H9 (cell line): ENCODE results near the gene WDR82. TPM values are rescaled to one million over a fixed set of nuclear protein-coding genes. Genes with fewer than 3 reads are reported as not detected.

ENCODE experiments used
- DNase-seq: peaks from one replicate; pipeline ENCODE4 v3.0.0-alpha.2; 2017
- H2AFZ ChIP-seq: one replicate; pipeline ENCODE4 v1.6.1; 2013; ENCODE audit warnings: mild to moderate bottlenecking, low read length, control low read depth, moderate library complexity
- H2AK5ac ChIP-seq: 2 replicates; pipeline ENCODE4 v1.6.1; 2013; ENCODE audit warnings: low read length, control low read depth, mixed read lengths; ENCODE audit not compliant: insufficient read length
- H2BK120ac ChIP-seq: one replicate; pipeline ENCODE4 v1.6.1; 2013; ENCODE audit warnings: low read depth, mild to moderate bottlenecking, low read length, control low read depth, inconsistent platforms; ENCODE audit not compliant: poor library complexity, severe bottlenecking
- H2BK12ac ChIP-seq: 2 replicates; pipeline ENCODE4 v1.6.1; 2013; ENCODE audit warnings: low read length, control low read depth, mixed read lengths, low read depth; ENCODE audit not compliant: insufficient read length
- H2BK15ac ChIP-seq: 2 replicates; pipeline ENCODE4 v1.6.1; 2013; ENCODE audit warnings: low read depth, low read length, control low read depth
- H2BK20ac ChIP-seq: one replicate; pipeline ENCODE4 v1.6.1; 2013; ENCODE audit warnings: low read depth, mild to moderate bottlenecking, low read length, control low read depth, inconsistent platforms; ENCODE audit not compliant: poor library complexity, severe bottlenecking
- H2BK5ac ChIP-seq: 2 replicates; pipeline ENCODE4 v1.6.1; 2013; ENCODE audit warnings: low read length, control low read depth, mixed read lengths; ENCODE audit not compliant: insufficient read length
- H3K14ac ChIP-seq: 2 replicates; pipeline ENCODE4 v1.6.1; 2013; ENCODE audit warnings: low read length, control low read depth; ENCODE audit not compliant: insufficient read depth
- H3K18ac ChIP-seq: 2 replicates; pipeline ENCODE4 v1.6.1; 2013; ENCODE audit warnings: low read depth, mild to moderate bottlenecking, mixed read lengths, low read length, control low read depth; ENCODE audit not compliant: insufficient read length
- H3K23ac ChIP-seq: 2 replicates; pipeline ENCODE4 v1.6.1; 2013; ENCODE audit warnings: low read length, control low read depth, mixed read lengths, low read depth; ENCODE audit not compliant: insufficient read length
- H3K23me2 ChIP-seq: 2 replicates; pipeline ENCODE4 v1.6.1; 2013; ENCODE audit warnings: low read depth, mild to moderate bottlenecking, mixed read lengths, low read length, control low read depth; ENCODE audit not compliant: insufficient read length, poor library complexity, severe bottlenecking
- H3K27ac ChIP-seq: 2 replicates; pipeline ENCODE4 v1.5.1; 2013; ENCODE audit warnings: low read length, control low read depth, mixed read lengths, low read depth; ENCODE audit not compliant: insufficient read length
- H3K27me3 ChIP-seq: 2 replicates; pipeline ENCODE4 v1.6.1; 2013; ENCODE audit warnings: low read length, control low read depth, inconsistent platforms; ENCODE audit not compliant: insufficient read depth
- H3K4ac ChIP-seq: 2 replicates; pipeline ENCODE4 v1.6.1; 2013; ENCODE audit warnings: low read depth, mild to moderate bottlenecking, control low read depth, inconsistent platforms, low read length, moderate library complexity
- H3K4me1 ChIP-seq: 2 replicates; pipeline ENCODE4 v1.6.1; 2013; ENCODE audit warnings: low read length, control low read depth, inconsistent platforms; ENCODE audit not compliant: insufficient read depth
- H3K4me2 ChIP-seq: 2 replicates; pipeline ENCODE4 v1.6.1; 2013; ENCODE audit warnings: low read length, control low read depth, mixed read lengths; ENCODE audit not compliant: insufficient read length, insufficient read depth
- H3K56ac ChIP-seq: 2 replicates; pipeline ENCODE4 v1.6.1; 2013; ENCODE audit warnings: low read depth, mild to moderate bottlenecking, mixed read lengths, low read length, control low read depth; ENCODE audit not compliant: insufficient read length
- H3K79me1 ChIP-seq: 2 replicates; pipeline ENCODE4 v1.6.1; 2013; ENCODE audit warnings: low read depth, mild to moderate bottlenecking, moderate library complexity, low read length, control low read depth, inconsistent platforms; ENCODE audit not compliant: insufficient read depth, poor library complexity, severe bottlenecking
- H3K79me2 ChIP-seq: 2 replicates; pipeline ENCODE4 v1.6.1; 2013; ENCODE audit warnings: low read length, control low read depth, inconsistent platforms; ENCODE audit not compliant: insufficient read depth
- H3K9ac ChIP-seq: 2 replicates; pipeline ENCODE4 v1.6.1; 2013; ENCODE audit warnings: low read length, control low read depth, mixed read lengths; ENCODE audit not compliant: insufficient read length; ENCODE audit errors: extremely low read depth
- H3K9me3 ChIP-seq: one replicate; pipeline ENCODE4 v1.6.1; 2013; ENCODE audit warnings: low read depth, low read length, inconsistent platforms; ENCODE audit not compliant: control insufficient read depth
- H3T11ph ChIP-seq: one replicate; pipeline ENCODE4 v1.6.1; 2013; ENCODE audit warnings: mild to moderate bottlenecking, low read length, control low read depth, inconsistent platforms
- H4K20me1 ChIP-seq: one replicate; pipeline ENCODE4 v1.6.1; 2013; ENCODE audit not compliant: control insufficient read depth, insufficient read length, insufficient read depth
- H4K5ac ChIP-seq: 2 replicates; pipeline ENCODE4 v1.6.1; 2013; ENCODE audit warnings: low read depth, mild to moderate bottlenecking, mixed read lengths, low read length, control low read depth; ENCODE audit not compliant: insufficient read length
- H4K8ac ChIP-seq: replicated peaks from 2 replicates; pipeline ENCODE4 v1.6.1; 2013; ENCODE audit warnings: low read length, control low read depth, mixed read lengths, low read depth; ENCODE audit not compliant: insufficient read length
- H4K91ac ChIP-seq: 2 replicates; pipeline ENCODE4 v1.6.1; 2013; ENCODE audit warnings: low read depth, mild to moderate bottlenecking, moderate library complexity, mixed read lengths, low read length, control low read depth; ENCODE audit not compliant: insufficient read length
- H3K27ac Mint-ChIP-seq, 3 experiments: 2 replicates in 2 of 3; 3 replicates in 1 of 3; pipeline ENCODE4 v1.8.0; 2020 to 2021; ENCODE audit warnings: mixed read lengths in 3 of 3, mild to moderate bottlenecking in 1 of 3, moderate library complexity in 1 of 3
- H3K27me3 Mint-ChIP-seq: 2 replicates; pipeline ENCODE4 v1.8.0; 2021; ENCODE audit warnings: low read depth, mild to moderate bottlenecking, moderate library complexity, mixed read lengths
- H3K36me3 Mint-ChIP-seq, 3 experiments: 2 replicates in 2 of 3; 3 replicates in 1 of 3; pipeline ENCODE4 v1.8.0; 2020 to 2021; ENCODE audit warnings: low read depth in 3 of 3, mixed read lengths in 3 of 3; ENCODE audit not compliant: insufficient read depth in 1 of 3
- H3K4me1 Mint-ChIP-seq, 2 experiments: 2 replicates each; pipeline ENCODE4 v1.8.0; 2020; ENCODE audit warnings: mixed read lengths in 2 of 2
- H3K4me3 Mint-ChIP-seq, 2 experiments: 2 replicates in 1 of 2; 3 replicates in 1 of 2; pipeline ENCODE4 v1.8.0; 2020 to 2021; ENCODE audit warnings: mild to moderate bottlenecking in 2 of 2, mixed read lengths in 2 of 2, moderate library complexity in 1 of 2
- H3K9me3 Mint-ChIP-seq, 2 experiments: 2 replicates in 1 of 2; 3 replicates in 1 of 2; pipeline ENCODE4 v1.8.0; 2020; ENCODE audit warnings: mild to moderate bottlenecking in 2 of 2, mixed read lengths in 2 of 2, moderate library complexity in 1 of 2
- CTCF ChIP-seq: fragments of 200-600 bp; sonication (generic); conservative IDR thresholded peaks from 3 replicates; pipeline ENCODE4 v1.8.0; 2021; ENCODE audit warnings: antibody characterized with exemption, mild to moderate bottlenecking
- WGBS: extraction: QIAGEN DNeasy Blood & Tissue Kit; methylation state at CpG from one replicate; pipeline ENCODE4 v1.1.7; 2013; ENCODE audit warnings: missing lambda C conversion rate, low lambda C conversion rate, mixed read lengths; ENCODE audit not compliant: insufficient read length; ENCODE audit errors: extremely low coverage; 5-methylcytosine and 5-hydroxymethylcytosine counted together
- total RNA-seq: library from RNA; stranded (reverse); gene quantifications from 2 replicates; pipeline ENCODE4 v1.2.1, GENCODE V29; 2021

The WDR82 gene
- total RNA-seq, 1 experiment from 2014 or later = 83.1 TPM

- Mint-ChIP-seq H3K9me3 (peaks cover 0 to 5% of the 10 kb centered on the region in 2 experiments; a peak in 2 of 5 replicates), H3K36me3 (peaks cover 0 to 10% (median 6%) of the 10 kb centered on the region in 3 experiments; a peak in 3 of 7 replicates), H3K4me3 (no peak overlapping the region), H3K4me1 (peaks cover 29 to 43% of the 10 kb centered on the region in 2 experiments), H3K27me3 (peaks cover 40% of the 10 kb centered on the region), H3K27ac (no peak overlapping the region)
- Histone ChIP-seq H3K56ac (no peak overlapping the region), H3K23me2 (peaks cover 11% of the 10 kb centered on the region), H2AFZ (no peak overlapping the region), H4K8ac (no peak overlapping the region), H3K79me1 (no peaks in the 10 kb centered on the region), H2BK12ac (no peak overlapping the region), H2BK20ac (no peak overlapping the region), H2BK5ac (no peak overlapping the region), H3K27ac (no peak overlapping the region), H3K79me2 (peaks cover 5% of the 10 kb centered on the region; the same call in 1 of the 2 replicates), H2BK15ac (no peak overlapping the region), H2AK5ac (no peak overlapping the region), H3K4ac (no peak overlapping the region), H3K18ac (no peak overlapping the region), H3K27me3 (peaks cover 14% of the 10 kb centered on the region; the same call in 1 of the 2 replicates), H3K9me3 (no peaks in the 10 kb centered on the region), H4K20me1 (no peaks in the 10 kb centered on the region), H3K23ac (no peak overlapping the region), H3K14ac (no peak overlapping the region), H4K5ac (no peak overlapping the region), H2BK120ac (no peak overlapping the region), H4K91ac (no peak overlapping the region), H3K4me1 (peaks cover 11% of the 10 kb centered on the region), H3T11ph (no peak overlapping the region), H3K9ac (no peak overlapping the region), H3K4me2 (no peak overlapping the region)
- DNase-seq = no peak
- no CpG with 5 or more reads among the region's 1 CpG for WGBS
- no peak for TF ChIP-seq CTCF
Measured at GRCh38 chr3:52242039-52242438, 36.4 kb downstream of the WDR82 start.
